ENCODE measurements around the gene SIN3B. TPM values are rescaled to one million over a fixed set of nuclear protein-coding genes. Genes with fewer than 3 reads are reported as not detected.

SIN3B gene
- total RNA-seq, 1 donor from 2014 or later, result 47.8 TPM

DNA sequence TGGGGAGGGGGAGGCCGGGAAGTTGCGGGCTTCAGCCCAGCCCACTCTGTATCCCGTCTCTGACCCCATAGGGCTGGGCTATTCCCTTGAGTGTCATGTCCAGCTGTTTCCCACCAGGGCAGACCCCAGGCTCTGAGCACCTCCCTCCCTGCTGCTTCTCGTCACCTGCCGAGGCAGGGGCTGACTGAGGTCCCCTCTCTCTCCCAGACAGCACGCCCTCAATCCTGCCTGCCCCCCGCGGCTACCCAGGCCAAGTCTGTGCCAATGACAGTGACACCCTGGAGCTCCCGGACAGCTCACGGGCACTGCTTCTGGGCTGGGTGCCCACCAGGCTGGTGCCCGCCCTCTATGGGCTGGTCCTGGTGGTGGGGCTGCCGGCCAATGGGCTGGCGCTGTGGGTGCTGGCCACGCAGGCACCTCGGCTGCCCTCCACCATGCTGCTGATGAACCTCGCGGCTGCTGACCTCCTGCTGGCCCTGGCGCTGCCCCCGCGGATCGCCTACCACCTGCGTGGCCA is 60.2 kb downstream of the SIN3B start:
- no peak for DNase-seq

DNA sequence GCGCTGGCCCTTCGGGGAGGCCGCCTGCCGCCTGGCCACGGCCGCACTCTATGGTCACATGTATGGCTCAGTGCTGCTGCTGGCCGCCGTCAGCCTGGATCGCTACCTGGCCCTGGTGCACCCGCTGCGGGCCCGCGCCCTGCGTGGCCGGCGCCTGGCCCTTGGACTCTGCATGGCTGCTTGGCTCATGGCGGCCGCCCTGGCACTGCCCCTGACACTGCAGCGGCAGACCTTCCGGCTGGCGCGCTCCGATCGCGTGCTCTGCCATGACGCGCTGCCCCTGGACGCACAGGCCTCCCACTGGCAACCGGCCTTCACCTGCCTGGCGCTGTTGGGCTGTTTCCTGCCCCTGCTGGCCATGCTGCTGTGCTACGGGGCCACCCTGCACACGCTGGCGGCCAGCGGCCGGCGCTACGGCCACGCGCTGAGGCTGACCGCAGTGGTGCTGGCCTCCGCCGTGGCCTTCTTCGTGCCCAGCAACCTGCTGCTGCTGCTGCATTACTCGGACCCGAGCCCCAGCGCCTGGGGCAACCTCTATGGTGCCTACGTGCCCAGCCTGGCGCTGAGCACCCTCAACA is 60.8 kb downstream of the SIN3B start:
- DNase-seq, result no peak

DNA sequence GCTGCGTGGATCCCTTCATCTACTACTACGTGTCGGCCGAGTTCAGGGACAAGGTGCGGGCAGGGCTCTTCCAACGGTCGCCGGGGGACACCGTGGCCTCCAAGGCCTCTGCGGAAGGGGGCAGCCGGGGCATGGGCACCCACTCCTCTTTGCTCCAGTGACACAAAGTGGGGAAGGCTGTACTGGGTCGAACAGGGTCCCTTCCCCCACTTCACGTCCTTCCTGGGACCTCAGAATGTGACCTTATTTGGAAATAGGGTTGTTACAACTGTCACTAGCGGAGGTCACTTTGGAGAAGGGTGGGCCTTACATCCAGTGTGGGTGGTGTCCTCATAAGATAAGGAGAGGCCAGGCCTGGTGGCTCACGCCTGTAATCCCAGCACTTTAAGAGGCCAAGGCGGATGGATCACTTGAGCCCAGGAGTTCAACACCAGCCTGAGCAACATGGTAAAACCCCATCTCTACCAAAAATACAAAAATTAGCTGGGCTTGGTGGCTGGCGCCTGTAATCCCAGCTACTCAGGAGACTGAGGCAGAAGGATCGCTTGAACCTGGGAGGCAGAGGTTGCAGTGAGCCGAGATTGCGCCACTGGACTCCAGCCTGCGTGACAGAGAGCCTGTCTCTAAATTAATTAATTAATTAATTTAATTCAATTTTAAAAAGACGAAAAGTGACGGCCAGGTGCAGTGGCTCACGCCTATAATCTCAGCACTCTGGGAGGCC is 61.4 kb downstream of the SIN3B start:
- DNase-seq, result no peak

DNA sequence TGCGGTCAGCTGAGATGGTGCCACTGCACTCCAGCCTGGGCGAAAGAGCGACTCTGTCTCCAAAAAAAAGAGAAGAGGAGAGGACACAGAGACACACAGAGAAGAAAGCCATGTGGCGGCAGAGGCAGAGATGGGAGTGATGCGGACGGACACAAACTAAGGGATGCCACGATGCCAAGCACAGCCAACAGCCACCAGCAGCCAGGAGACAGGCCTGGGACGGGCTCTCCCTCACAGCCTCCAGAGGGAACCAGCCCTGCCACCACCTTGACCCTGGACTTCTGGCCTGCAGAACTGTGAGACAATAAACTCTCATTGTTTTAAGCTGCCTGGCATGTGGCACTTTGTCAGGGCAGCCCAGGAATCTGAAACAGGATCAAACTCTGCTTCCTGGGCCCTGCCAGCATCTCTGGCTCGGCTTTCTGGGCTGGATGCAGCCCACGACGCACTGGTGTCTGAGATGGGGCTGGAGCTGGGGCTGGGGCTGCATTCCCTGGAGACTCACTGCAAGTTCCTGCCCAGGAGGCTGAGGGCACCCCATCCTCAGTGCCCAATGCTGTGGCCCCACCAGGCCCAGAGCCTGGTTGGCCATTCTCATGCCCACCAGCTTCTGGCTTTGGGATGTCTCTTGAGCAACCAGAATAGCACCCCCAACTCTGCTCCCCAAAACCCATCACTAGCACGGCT is 62.6 kb downstream of the SIN3B start:
- no peak for DNase-seq

DNA sequence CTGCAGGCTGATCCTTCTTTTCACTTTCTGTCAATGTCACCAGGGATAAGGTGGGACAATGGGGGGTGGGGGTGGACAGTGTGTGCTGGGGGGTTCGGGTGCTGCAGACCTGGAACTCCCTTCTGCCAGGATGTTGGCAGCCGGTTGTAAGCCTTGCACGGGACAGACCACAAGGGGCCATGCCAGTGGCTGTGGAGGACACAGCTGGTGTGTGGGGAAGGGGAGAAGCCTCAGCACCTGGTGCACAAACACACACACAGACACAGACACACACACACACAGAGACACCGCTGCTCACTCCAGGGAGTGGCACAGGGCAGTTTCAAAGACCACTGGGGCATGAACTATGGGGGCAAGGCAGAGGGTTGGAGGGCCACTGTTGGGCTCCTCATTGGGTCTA is 63.2 kb downstream of the SIN3B start:
- DNase-seq, result no peak

DNA sequence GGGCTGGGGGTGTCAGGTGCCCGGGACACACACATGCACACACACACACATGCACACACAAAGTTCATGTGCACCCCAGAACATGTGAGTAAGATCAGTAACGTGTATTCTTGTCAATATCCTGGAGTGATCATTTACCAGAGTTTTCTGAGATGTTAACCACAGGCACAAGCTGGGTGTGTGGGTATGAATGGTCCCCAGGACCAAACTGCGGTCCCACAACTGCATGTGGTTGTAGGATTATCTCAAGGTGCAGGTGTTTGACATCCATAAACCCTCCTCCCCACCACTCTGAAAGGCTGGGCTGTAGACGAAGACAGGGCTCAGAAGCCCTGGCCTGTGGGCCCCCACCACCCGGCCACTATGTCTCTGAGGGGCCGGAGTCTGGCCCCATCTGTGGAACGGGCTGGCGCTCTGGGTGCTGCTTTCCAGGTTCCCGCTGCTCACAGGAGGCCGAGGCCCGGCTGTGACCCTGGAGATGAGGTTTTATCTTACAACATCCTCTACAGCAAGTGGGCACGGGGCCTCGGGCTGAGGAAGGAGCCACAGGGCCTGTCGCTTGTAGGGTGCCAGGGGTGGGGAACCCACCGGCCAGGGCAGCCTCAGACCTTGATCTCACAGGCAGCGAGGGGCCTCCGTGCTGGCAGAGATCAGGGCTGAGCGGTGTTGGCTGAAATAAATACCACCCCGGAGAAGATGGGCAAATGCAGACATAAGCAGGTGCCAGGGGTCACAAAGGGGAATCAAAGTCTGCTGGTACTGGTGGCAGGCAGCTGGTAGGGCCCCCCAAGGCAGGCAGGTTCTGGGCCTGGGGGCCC is 63.9 kb downstream of the SIN3B start:
- no peak for DNase-seq

DNA sequence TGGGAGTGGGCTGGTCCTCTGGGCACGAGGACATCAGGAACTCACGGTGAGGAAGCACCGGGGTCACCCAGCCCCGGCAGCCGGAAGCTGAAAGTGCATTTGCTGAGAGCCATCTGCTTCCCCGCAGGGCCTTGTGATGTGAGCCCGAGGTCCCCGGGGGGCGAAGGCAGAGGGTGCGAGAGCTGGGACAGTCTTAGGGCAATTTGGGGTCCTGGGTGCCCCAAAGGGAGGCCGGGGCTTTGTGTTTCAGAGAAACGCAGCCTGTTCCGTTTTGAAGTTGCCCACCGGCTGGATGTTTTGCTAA is 64.4 kb downstream of the SIN3B start:
- DNase-seq, result no peak

DNA sequence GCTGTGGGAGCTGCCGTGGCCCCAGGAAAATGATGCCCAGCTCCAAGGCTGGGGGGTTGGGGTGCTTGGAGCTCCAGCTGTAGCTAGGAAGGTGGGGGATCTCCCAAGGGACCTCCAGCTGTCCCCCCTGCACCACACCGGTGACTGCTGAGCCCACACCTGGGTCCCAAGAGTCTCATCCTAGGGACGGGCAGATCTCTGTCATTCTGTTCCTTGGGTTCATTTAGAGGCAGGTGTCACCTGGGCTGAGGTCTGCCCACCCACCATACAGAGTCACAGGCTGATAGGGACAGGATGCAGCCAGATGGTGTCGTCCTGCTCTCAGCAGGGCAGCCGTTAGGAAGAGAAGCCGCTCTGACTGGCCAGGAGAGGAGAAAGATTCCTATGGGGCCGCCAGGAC is 64.9 kb downstream of the SIN3B start:
- DNase-seq, result no peak

DNA sequence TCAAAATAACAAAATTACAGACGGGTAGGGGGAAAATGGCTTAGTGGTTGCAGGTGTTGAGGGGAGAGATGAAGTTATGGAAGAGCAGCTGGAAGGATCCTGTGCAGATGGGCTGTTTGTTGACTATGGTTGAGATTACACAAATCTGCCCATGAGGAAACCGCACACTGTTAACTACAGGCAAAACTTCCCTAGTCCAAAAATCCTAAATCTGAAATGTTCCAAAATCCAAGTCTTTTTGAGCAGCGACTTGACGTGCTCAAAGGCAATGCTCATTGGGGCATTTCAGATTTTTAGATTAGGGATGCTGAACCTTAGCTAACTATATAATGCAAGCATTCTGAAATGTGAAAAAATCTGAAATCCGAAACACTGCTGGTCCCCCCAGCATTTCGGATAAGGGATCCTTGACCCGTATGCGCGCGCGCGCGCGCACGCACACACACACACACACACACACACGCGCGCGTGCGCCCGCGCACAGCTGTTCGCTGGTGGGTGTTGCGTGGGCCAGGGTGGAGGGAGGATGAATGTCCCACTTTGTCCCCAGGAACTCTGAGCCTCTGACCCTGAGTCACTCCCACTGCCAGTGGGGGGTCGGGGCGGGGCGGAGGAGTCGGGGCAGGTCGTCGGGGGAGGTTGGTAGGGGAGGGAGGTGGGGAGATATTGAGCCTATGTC is 66.4 kb downstream of the SIN3B start:
- no peak for DNase-seq

DNA sequence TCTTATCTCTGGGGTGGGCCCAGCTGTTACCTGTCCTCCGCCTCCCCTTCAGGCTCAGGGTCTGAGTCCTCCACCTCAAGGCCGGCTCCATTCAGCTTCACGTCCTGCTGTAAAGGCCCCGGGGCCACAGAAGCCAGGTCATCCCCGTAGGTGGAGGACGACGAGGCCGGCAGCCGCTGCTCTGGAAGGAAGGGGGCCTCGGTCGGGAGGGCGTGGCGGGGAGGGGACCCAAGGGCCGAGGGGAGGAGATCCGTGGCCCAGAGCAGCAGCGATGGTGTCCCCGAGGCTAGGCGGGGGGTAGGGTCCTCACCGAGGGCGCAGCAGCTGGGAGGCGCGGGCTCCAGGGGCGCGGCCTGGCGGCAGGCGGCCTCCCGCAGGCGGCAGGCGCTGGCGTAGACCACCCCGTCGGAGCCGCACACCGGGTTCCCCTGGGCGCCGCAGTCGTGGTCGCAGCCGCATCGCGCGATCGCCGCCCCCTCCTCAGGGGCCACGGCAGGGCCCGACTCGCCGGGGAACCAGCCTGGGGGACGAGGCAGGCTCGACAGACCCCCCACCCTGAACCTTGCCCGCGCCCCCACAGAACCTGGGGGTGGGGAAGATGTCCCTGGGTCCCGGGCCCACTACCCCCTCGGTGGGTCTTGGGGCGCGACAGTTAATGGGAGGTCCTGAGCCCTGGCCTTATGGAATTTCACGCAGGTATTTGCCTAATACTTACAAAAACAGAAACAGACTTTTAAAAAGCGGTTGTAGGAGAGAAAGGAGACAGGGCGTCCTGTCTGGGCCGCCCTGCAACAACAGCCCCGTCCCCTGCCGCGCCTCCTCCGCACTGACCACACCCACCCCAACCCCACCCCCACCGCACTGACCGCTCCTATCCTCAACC is 67.2 kb downstream of the SIN3B start:
- DNase-seq, result no peak

DNA sequence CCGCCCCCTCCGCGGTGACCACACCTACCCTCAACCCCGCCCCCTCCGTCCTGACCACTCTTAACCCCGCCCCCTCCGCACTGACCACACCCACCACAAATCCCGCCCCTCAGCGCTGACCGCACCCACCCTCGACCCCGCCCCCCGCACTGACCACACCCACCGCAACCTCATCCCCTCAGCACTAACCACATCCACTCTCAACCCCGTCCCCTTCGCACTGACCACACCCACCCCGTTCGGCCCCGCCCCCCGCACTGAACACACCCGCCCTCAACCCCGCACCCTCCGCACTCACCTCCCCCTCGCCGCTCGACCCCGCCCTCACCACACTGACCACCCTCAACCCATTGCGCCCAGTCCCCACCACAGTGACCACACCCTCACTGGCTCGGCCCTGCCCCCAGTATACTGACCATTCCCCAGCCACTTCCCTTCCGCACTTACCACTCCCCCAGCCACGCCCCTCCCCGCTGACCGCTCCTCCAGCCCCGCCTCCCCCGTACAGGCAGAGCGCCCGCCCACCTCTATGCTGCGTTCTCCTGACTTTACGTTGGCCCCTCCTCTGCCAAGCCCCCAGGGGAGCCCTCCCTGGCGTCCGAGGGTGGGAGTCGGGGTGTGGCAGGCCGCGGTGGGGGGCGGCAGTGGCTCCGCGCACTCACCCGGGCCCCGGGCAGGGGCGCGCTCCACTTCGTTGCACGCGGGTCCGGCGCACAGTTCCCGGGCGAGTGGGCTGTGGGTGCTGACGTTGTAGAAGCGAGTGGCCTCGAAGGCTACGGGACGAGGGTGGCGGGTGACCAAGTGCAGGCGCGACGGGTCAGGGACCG is 68.0 kb downstream of the SIN3B start:
- DNase-seq, result peak; percentile 81

DNA sequence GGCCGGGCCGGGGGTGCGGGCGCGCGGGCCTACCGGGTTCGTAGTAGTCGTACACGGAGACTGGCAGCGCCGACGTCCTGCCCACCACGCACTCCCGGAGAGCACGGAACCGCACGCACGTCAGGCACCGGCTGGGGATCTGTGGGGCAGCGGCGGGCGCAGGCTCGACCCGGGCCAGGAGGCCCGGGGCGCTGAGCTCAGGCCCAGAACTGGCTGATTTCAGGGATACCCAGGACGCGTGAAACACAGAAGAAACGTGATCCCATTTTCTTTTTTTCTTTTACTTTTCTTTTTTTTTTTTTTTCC is 68.6 kb downstream of the SIN3B start:
- no peak for DNase-seq

DNA sequence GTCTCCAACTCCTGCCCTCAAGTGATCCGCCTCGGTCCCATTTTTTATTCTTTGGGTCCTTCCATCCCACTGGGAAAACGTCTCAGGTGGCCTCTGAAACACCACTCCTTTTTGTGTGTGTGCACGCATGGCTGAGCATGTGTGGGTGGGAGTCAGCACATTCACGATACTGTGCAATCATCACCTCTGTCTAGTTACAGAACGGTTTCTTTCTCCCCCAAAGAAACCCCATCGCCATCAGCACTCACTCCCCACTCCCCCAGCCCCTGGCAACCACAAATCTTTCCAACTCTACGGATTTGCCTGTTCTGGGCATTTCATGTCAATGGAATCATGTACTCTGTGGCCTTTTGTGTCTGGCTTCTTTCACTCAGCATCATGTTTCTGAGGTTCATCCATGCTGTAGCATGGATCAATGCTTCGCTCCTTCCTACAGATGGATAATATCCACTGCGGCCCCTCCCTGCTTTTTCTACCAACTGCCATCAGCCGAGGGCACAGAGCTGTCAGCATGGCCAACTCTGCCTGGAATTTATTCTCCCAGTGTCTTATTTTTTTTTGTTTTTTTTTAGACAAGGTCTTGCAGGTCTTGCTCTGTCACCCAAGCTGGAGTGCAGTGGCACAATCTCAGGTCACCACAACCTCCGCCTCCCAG is 69.3 kb downstream of the SIN3B start:
- DNase-seq, result no peak

DNA sequence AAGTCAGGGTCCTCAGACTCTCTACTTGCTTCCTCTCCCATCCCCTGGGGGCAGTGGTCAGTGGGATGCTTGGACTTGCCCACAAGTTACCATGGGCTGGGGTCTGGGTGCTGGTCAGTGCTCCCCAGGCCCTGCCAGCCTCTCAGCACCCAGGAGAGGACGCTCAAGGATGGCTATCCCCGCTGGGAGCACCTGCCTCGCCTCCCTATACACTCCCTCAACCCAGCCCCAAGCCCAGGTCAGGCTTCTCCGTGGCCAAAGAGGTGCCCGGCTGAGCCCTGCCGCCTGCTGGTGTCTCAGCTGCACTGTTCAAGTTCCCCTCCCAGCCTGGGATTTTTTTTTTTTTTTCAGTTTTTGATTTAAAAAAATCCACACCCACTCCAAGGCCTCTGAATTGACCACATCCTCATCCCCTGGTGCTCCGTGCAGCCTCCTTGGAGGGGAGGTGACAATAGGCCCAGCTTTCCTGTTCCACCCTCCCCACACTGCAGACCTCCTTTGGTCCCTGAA is 70.4 kb downstream of the SIN3B start:
- DNase-seq, result no peak

DNA sequence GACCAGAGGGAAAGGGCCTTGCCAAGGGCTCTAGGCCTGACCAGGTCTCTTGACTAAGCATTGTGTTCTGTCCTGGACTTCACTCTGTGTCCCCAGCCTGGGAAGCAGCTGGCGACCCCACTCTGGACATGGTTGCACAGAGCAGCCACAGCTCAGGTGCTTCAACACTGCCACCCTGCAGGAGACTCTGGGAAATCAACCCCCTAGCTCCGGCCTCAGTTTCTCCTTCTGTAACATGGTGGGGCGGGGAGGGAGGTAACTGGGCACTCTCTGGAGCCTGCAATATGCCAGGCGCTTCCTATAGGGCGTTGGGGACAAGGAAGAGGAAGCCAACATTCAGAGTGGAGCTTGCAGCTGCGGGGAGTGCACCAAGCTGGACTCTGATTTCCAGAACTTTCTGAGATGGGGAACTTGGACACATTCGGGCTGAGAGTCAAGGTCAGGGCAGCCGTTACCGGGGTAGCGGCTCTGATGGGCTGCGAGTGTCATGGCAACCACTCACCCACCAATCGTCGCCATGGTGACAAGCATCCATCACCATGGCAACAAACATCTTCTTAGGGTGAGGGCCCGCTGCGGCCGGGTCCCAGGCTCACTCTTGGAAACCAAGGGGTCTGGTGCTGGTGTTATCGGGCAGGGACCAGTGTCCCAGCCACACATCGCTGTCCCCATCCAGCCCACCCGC is 72.4 kb downstream of the SIN3B start:
- DNase-seq, result no peak

DNA sequence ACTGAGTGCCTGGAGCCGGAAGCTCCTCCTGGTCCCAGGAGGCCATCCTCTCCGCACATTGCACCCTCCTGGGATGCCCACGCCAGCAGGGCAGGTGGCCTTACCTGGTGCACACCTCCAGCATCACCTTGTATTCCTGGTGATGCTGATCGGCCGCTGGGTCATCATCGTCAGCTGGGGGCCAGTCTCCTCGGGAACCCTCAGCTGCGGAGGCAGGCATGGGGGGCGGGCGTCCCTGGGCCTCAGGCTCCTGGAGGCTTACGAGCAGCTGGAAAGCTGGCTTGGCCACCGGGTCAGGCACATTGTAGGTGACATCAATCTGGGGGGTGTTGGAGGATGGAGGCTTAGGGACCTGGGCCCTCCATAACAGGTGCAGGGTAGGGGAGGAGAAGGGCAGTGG is 73.3 kb downstream of the SIN3B start:
- DNase-seq, result no peak

DNA sequence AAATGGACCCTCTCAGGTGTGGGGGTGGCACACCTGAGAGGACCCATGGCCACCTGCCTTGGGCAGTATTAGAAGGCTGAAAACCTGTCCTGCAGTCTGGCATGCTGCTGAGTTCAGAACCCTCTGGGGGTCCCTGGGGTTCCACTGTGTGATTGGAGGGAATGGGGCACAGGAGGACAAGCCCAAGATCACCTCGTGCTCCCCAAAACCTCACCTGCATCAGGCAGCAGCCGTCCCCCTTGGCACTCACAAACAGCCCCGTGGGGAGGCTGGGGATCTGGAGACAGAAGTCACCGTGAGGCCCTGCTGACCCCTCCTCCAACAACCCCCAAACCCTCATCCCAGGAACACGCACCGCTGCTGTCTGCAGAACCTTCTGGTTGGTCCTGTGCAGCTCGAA is 74.1 kb downstream of the SIN3B start:
- no peak for DNase-seq

DNA sequence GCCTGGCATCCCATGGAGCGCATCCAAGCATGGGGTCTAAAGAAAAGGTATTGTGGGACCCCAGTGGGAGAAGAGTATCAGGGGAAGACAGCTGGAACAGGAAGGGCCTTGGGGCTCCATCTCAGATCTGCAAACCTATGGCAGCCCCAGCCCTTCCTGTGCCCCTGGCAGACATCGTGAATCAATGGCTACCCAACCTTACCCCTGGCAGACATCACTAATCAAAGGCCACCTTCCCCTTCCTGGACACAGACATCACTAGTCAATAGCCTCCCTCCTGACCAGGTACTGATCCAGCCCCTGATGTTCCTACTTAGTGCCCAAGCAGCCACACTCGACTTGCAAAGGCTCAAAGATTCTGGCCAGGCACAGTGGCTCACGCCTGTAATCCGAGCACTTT is 75.4 kb downstream of the SIN3B start:
- no peak for DNase-seq

DNA sequence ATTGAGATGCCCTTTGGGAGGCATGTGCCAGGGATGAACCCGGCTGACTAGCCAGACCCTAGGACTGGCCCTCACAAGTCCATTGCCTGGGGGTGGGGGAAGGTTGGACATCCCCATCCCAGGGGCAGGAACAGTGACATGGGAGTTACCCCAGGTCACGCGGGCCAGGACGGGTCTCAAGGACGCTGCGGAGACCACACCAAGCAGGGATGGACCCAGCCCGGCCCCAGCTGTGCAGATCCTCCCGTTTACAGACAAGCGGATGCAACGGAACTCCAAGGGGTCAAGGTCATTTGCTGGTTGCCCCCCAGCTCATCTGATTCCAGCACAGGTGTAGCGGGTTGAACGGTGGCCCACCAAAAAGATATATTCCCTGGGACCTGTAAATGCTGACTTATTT is 79.6 kb downstream of the SIN3B start:
- DNase-seq, result no peak

Measured in skin of body (tissue), 2 donors.